HCT116 (cell line): ENCODE results near the gene TUBB6. TPM values are rescaled to one million over a fixed set of nuclear protein-coding genes. Genes with fewer than 3 reads are reported as not detected.

Experiments used
- ATAC-seq: fragments of 200-7000 bp; cut with Tn5 transposase; 2 replicates; pipeline ENCODE4 v1.9.1; 2020; ENCODE audit warnings: mild to moderate bottlenecking, moderate library complexity
- BruUV-seq: library from RNA; stranded (reverse); fragments of 400-500 nt; replicated peaks from 2 replicates; lab custom pipeline; 2021; lab: Mats Ljungman, UMichigan
- CTCF ChIA-PET: fragments of 300-600 bp; sonication (Branson Sonifier 250); formaldehyde crosslinking; loops from one replicate; lab custom pipeline; 2021; ENCODE audit warnings: antibody characterized with exemption; lab: Charles Lee
- POLR2A ChIA-PET: fragments of 300-600, 350-600 bp; sonication (Branson Sonifier 250); formaldehyde crosslinking; loops from one replicate; lab custom pipeline; 2021; ENCODE audit warnings: antibody characterized with exemption; lab: Charles Lee
- RAD21 ChIA-PET, 2 experiments: fragments of 300-600 bp; sonication (Branson Sonifier 250); formaldehyde crosslinking; loops; one replicate each; lab custom pipeline; 2023; ENCODE audit warnings: low total read pairs in 2 of 2; ENCODE audit not compliant: uncharacterized antibody in 2 of 2, unreplicated experiment in 2 of 2, low non-redundant PET in 1 of 2; lab: Charles Lee
- DNase-seq: peaks from one replicate; pipeline ENCODE4 v3.0.0-alpha.2; 2010; ENCODE audit warnings: low read depth, low spot score
- H2AFZ ChIP-seq: fragments of 200-600 bp; shearing (Covaris generic), sonication (generic); 2 replicates; pipeline ENCODE4 v1.6.1; 2017; ENCODE audit warnings: low read depth, mixed run types, mixed read lengths, antibody characterized with exemption, low read length; ENCODE audit not compliant: poor library complexity, severe bottlenecking
- H3K27ac ChIP-seq: 2 replicates; pipeline ENCODE4 v1.5.1; 2012; ENCODE audit warnings: low read depth, low read length
- H3K27me3 ChIP-seq: fragments of 200-600 bp; sonication (generic); 2 replicates; pipeline ENCODE4 v1.6.1; 2016; ENCODE audit warnings: mixed run types, low read length, mixed read lengths; ENCODE audit not compliant: insufficient read depth
- H3K36me3 ChIP-seq, 2 experiments: fragments of 200-500 bp in 1 of 2; fragments of 200-600 bp in 1 of 2; sonication (Bioruptor generic) in 1 of 2; sonication (generic) in 1 of 2; 2 replicates each; pipeline versions ENCODE4 v1.5.1 to v1.6.1; 2014 to 2016; ENCODE audit warnings: low read length in 2 of 2, inconsistent platforms in 1 of 2, mixed read lengths in 1 of 2, mixed run types in 1 of 2; ENCODE audit not compliant: insufficient read depth in 2 of 2, control insufficient read depth in 1 of 2
- H3K4me1 ChIP-seq, 2 experiments: fragments of 200-600 bp in 1 of 2; sonication (generic) in 1 of 2; 2 replicates each; pipeline versions ENCODE4 v1.5.1 to v1.6.1; 2012 to 2017; ENCODE audit warnings: low read length in 2 of 2, inconsistent platforms in 1 of 2, mild to moderate bottlenecking in 1 of 2, mixed read lengths in 1 of 2, mixed run types in 1 of 2, moderate library complexity in 1 of 2; ENCODE audit not compliant: insufficient read depth in 2 of 2, control insufficient read depth in 1 of 2
- H3K4me2 ChIP-seq: fragments of 200-600 bp; sonication (generic); 2 replicates; pipeline ENCODE4 v1.6.1; 2017; ENCODE audit warnings: mixed run types, low read length, mixed read lengths
- H3K4me3 ChIP-seq, 2 experiments: fragments of 200-600 bp in 1 of 2; sonication (generic) in 1 of 2; replicated peaks in 1 of 2; 2 replicates each; pipeline ENCODE4 v1.5.1; 2011 to 2016; ENCODE audit warnings: low read length in 2 of 2, control low read depth in 1 of 2, low read depth in 1 of 2, mild to moderate bottlenecking in 1 of 2, mixed read lengths in 1 of 2, mixed run types in 1 of 2
- H3K79me2 ChIP-seq: fragments of 200-600 bp; sonication (generic); 2 replicates; pipeline ENCODE4 v1.6.1; 2017; ENCODE audit warnings: mild to moderate bottlenecking, mixed run types, low read length, moderate library complexity, mixed read lengths; ENCODE audit not compliant: insufficient read depth
- H3K9ac ChIP-seq: fragments of 200-600 bp; sonication (generic); 2 replicates; pipeline ENCODE4 v1.6.1; 2016; ENCODE audit warnings: low read length, mixed read lengths
- H3K9me2 ChIP-seq: fragments of 200-600 bp; sonication (generic), shearing (Covaris generic); 2 replicates; pipeline ENCODE4 v1.6.1; 2017; ENCODE audit warnings: mixed run types, mild to moderate bottlenecking, moderate library complexity; ENCODE audit not compliant: insufficient read depth
- H3K9me3 ChIP-seq, 2 experiments: fragments of 200-500 bp in 1 of 2; fragments of 200-600 bp in 1 of 2; sonication (Bioruptor generic) in 1 of 2; sonication (generic) in 1 of 2; 2 replicates each; pipeline ENCODE4 v1.6.1; 2014 to 2017; ENCODE audit warnings: low read length in 2 of 2, mixed read lengths in 2 of 2, inconsistent platforms in 1 of 2, low read depth in 1 of 2, mild to moderate bottlenecking in 1 of 2, mixed run types in 1 of 2, moderate library complexity in 1 of 2; ENCODE audit not compliant: control insufficient read depth in 1 of 2, insufficient read depth in 1 of 2
- H4K20me1 ChIP-seq: fragments of 200-600 bp; sonication (generic), shearing (Covaris generic); 2 replicates; pipeline ENCODE4 v1.6.1; 2017; ENCODE audit warnings: mixed run types, mild to moderate bottlenecking, moderate library complexity; ENCODE audit not compliant: insufficient read depth
- CBX3 ChIP-seq: IDR thresholded peaks from 2 replicates; pipeline ENCODE4 v1.6.1; 2012; ENCODE audit warnings: low read depth
- CTCF ChIP-seq, 3 experiments: fragments of 200-600 bp in 1 of 3; sonication (generic) in 1 of 3; IDR thresholded peaks in 2 of 3; conservative IDR thresholded peaks in 1 of 3; 2 replicates each; pipeline ENCODE4 v1.5.1; 2012 to 2017; ENCODE audit warnings: low read depth in 2 of 3, low read length in 2 of 3, antibody characterized with exemption in 1 of 3, borderline replicate concordance in 1 of 3, control low read depth in 1 of 3, mild to moderate bottlenecking in 1 of 3, mixed read lengths in 1 of 3, mixed run types in 1 of 3, moderate library complexity in 1 of 3; ENCODE audit not compliant: insufficient read depth in 1 of 3
- SIN3A ChIP-seq: IDR thresholded peaks from 2 replicates; pipeline ENCODE4 v1.6.1; 2012; ENCODE audit warnings: low read depth
- SP1 ChIP-seq: IDR thresholded peaks from 2 replicates; pipeline ENCODE4 v1.6.1; 2012; ENCODE audit warnings: low read depth
- TCF7L2 ChIP-seq: IDR thresholded peaks from 2 replicates; pipeline ENCODE4 v1.7.0; 2011; ENCODE audit warnings: borderline replicate concordance, inconsistent platforms; ENCODE audit not compliant: insufficient read depth, insufficient read length; ENCODE audit errors: extremely low read depth
- ZFX ChIP-seq: fragments of 450-650 bp; IDR thresholded peaks from 2 replicates; pipeline ENCODE4 v1.6.1; 2017
- ZNF274 ChIP-seq: fragments of 200-500 bp; sonication (Bioruptor generic); IDR thresholded peaks from 2 replicates; pipeline ENCODE4 v1.6.1; 2014; ENCODE audit warnings: mild to moderate bottlenecking, low read depth, low read length, inconsistent platforms
- intact Hi-C: fragments of 100-400 bp; cut with micrococcal nuclease; formaldehyde crosslinking; loops from 2 replicates; pipeline ENCODE4 v1.10.0; 2022
- total RNA-seq: library from RNA; stranded (reverse); gene quantifications from one replicate; pipeline ENCODE4 v1.2.1, GENCODE V29; 2021; ENCODE audit not compliant: unreplicated experiment
- TF ChIP-seq, protein P1 (sequence below): IDR thresholded peaks from 2 replicates; pipeline ENCODE4 v1.6.1; 2011; ENCODE audit warnings: mild to moderate bottlenecking, low read length, moderate library complexity; ENCODE audit not compliant: insufficient replicate concordance; ENCODE audit errors: extremely low read depth

Gene TUBB6
- total RNA-seq, 1 experiment from 2014 or later: 87.4 TPM

GRCh38 chr18:12335503-12335902 is 27.5 kb downstream of the TUBB6 start:
- no peak for ATAC-seq
- TF ChIP-seq ZFX (no peak), CTCF (IDR thresholded peaks at IDR 0.05 in 2 of 3, conservative IDR thresholded peaks at IDR 0.05 in 1 of 3; ENCODE audit: borderline replicate concordance in 1 of 3, insufficient read depth in 1 of 3, low read depth in 2 of 3, low read length in 2 of 3) (no peak), CBX3 (no peak), ZNF274 (no peak), TCF7L2 (no peak), SP1 (no peak), SIN3A (no peak)
- TF ChIP-seq, protein P1, sequence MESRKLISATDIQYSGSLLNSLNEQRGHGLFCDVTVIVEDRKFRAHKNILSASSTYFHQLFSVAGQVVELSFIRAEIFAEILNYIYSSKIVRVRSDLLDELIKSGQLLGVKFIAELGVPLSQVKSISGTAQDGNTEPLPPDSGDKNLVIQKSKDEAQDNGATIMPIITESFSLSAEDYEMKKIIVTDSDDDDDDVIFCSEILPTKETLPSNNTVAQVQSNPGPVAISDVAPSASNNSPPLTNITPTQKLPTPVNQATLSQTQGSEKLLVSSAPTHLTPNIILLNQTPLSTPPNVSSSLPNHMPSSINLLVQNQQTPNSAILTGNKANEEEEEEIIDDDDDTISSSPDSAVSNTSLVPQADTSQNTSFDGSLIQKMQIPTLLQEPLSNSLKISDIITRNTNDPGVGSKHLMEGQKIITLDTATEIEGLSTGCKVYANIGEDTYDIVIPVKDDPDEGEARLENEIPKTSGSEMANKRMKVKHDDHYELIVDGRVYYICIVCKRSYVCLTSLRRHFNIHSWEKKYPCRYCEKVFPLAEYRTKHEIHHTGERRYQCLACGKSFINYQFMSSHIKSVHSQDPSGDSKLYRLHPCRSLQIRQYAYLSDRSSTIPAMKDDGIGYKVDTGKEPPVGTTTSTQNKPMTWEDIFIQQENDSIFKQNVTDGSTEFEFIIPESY: no peak
- CTCF ChIA-PET: interaction anchor here (1.4 kb wide), 1 partner anchor 8 kb away, joined by 7 read pairs; no protein-coding TSS in a partner anchor
- Histone ChIP-seq H3K9me3 (no peaks in the 10 kb centered on the region), H3K27me3 (no peaks in the 10 kb centered on the region), H3K4me3 (no peak overlapping the region), H2AFZ (no peak overlapping the region), H3K27ac (no peak overlapping the region), H3K79me2 (no peaks in the 10 kb centered on the region), H3K9ac (no peak overlapping the region), H3K4me2 (no peak overlapping the region), H3K36me3 (peaks cover 11 to 27% of the 10 kb centered on the region in 2 experiments), H3K9me2 (no peaks in the 10 kb centered on the region), H4K20me1 (no peaks in the 10 kb centered on the region), H3K4me1 (peaks cover 10 to 19% of the 10 kb centered on the region in 2 experiments; a peak in 3 of 4 replicates)
- intact Hi-C loops: no loop called here
- POLR2A ChIA-PET: no interaction called here
- DNase-seq: no peak
- BruUV-seq: no TSS peak
- RAD21 ChIA-PET: no interaction called here
